ENCODE results near the gene AHCY.

Gene AHCY

DNA sequence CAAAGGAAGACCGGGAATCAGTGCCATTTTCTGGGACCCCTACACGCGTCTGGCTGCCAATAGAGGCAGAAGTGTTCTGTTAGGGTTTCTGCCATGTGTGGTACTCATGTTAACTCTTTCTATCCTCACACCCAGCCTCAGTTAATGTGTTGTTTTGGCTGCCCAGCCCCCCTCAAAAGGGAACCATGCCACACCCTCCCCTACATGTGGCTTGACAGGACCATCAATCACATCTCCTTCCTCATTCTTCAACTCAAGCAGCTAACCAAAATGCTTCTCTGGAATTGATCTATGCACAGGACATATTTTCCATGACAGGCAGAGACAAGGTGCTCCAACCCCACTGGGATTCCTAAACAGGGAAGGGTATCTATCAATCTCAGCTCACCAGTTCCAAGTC lies 22.0 kb downstream of the AHCY start:
- Histone ChIP-seq H4K8ac (ENCODE audit: low read depth, low read length) (no peak overlapping the region), H2BK12ac (ENCODE audit: low read length) (no peak overlapping the region), H3K9me3 (ENCODE audit: insufficient read depth, low read depth, low read length) (no peaks in the 10 kb centered on the region), H2AK5ac (ENCODE audit: low read length) (no peak overlapping the region), H3K27me3 (ENCODE audit: insufficient read depth, low read length) (no peaks in the 10 kb centered on the region), H3K4me1 (ENCODE audit: control insufficient read depth in 1 of 2, insufficient read depth in 2 of 2, low read length in 2 of 2) (no peaks in the 10 kb centered on the region), H3K23ac (ENCODE audit: low read length) (no peak overlapping the region), H3K4me2 (ENCODE audit: low read length) (no peak overlapping the region), H4K91ac (ENCODE audit: low read depth, low read length) (no peak overlapping the region), H3K18ac (ENCODE audit: low read length) (no peak overlapping the region), H2AFZ (ENCODE audit: insufficient read depth, low read length, poor library complexity) (no peak overlapping the region), H3K4ac (ENCODE audit: low read depth, low read length) (no peak overlapping the region), H2BK5ac (ENCODE audit: low read depth, low read length, poor library complexity) (no peak overlapping the region), H3K4me3 (ENCODE audit: low read depth, low read length) (no peak overlapping the region), H3K36me3 (ENCODE audit: control insufficient read depth in 1 of 2, insufficient read depth in 2 of 2, low read length in 2 of 2) (peaks cover 48 to 59% of the 10 kb centered on the region in 2 experiments), H4K12ac (ENCODE audit: low read depth, low read length) (no peak overlapping the region), H3K79me2 (ENCODE audit: control insufficient read depth, insufficient read depth, low read length, poor library complexity) (no peaks in the 10 kb centered on the region), H2BK120ac (ENCODE audit: insufficient read depth, low read length, poor library complexity) (no peak overlapping the region), H3K9ac (ENCODE audit: low read length) (no peak overlapping the region), H3K14ac (ENCODE audit: low read length) (no peak overlapping the region), H3K27ac (ENCODE audit: low read depth, low read length) (no peak overlapping the region), H3K79me1 (ENCODE audit: low read length) (no peaks in the 10 kb centered on the region)
- WGBS (ENCODE audit: extremely low coverage, insufficient coverage, insufficient read length), result no CpG with 5 or more reads among the region's 3 CpGs
- no peak for DNase-seq

DNA sequence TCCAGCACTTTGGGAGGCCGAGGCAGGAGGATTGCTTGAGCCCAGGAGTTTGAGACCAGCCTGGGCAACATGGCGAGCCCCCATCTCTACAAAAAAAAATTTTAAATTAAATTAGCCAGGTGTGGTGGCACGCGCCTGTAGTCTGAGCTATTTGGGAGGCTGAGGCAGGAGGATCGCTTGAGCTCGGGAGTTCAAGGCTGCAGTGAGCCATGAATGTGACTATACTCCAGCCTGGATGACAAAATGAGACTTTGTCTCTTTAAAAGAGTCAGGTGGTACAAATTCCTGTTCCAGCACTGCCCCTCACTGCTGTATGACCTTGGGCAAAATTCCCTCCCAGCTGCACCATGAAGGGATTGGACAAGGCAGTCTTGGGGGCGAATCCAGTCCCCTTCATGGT lies 28.5 kb downstream of the AHCY start:
- Histone ChIP-seq H3K27me3 (ENCODE audit: insufficient read depth, low read length) (no peaks in the 10 kb centered on the region), H4K12ac (ENCODE audit: low read depth, low read length) (no peak overlapping the region), H3K79me1 (ENCODE audit: low read length) (no peaks in the 10 kb centered on the region), H3K23ac (ENCODE audit: low read length) (no peak overlapping the region), H3K27ac (ENCODE audit: low read depth, low read length) (no peak overlapping the region), H3K4ac (ENCODE audit: low read depth, low read length) (no peak overlapping the region), H2BK12ac (ENCODE audit: low read length) (no peak overlapping the region), H3K9me3 (ENCODE audit: insufficient read depth, low read depth, low read length) (no peaks in the 10 kb centered on the region), H3K14ac (ENCODE audit: low read length) (no peak overlapping the region), H3K4me3 (ENCODE audit: low read depth, low read length) (no peak overlapping the region), H4K91ac (ENCODE audit: low read depth, low read length) (no peak overlapping the region), H3K9ac (ENCODE audit: low read length) (no peak overlapping the region), H3K18ac (ENCODE audit: low read length) (no peak overlapping the region), H2BK120ac (ENCODE audit: insufficient read depth, low read length, poor library complexity) (no peak overlapping the region), H2AK5ac (ENCODE audit: low read length) (no peak overlapping the region), H3K79me2 (ENCODE audit: control insufficient read depth, insufficient read depth, low read length, poor library complexity) (no peaks in the 10 kb centered on the region), H3K4me1 (ENCODE audit: control insufficient read depth in 1 of 2, insufficient read depth in 2 of 2, low read length in 2 of 2) (peaks cover 0 to 3% of the 10 kb centered on the region in 2 experiments), H3K36me3 (ENCODE audit: control insufficient read depth in 1 of 2, insufficient read depth in 2 of 2, low read length in 2 of 2) (peaks cover 23 to 25% of the 10 kb centered on the region in 2 experiments), H2AFZ (ENCODE audit: insufficient read depth, low read length, poor library complexity) (no peak overlapping the region), H3K4me2 (ENCODE audit: low read length) (no peak overlapping the region), H2BK5ac (ENCODE audit: low read depth, low read length, poor library complexity) (no peak overlapping the region), H4K8ac (ENCODE audit: low read depth, low read length) (no peak overlapping the region)
- DNase-seq, result no peak
- WGBS (ENCODE audit: extremely low coverage, insufficient coverage, insufficient read length), result no CpG with 5 or more reads among the region's 7 CpGs

DNA sequence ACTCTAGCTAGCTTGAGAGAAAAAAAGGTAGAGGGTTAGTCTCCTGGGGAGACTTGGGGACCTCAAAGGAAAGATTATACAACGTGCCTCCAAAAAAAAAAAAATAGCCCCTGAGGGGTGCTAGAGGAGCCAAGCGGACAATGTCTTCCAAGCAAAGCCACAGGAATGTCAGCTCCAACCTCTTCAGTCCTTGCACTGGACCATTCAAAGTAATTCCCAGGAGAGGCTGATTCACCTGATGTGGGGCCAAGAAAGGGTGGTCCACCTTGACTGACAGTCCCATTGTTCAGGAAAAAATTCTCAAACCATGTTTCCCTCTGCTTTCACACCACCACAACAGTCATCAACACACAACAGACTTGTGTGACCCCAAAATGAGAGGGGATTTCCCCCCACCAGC lies 31.2 kb downstream of the AHCY start:
- H3K79me2 ChIP-seq (ENCODE audit: control insufficient read depth, insufficient read depth, low read length, poor library complexity), result peaks cover 2% of the 10 kb centered on the region
- no CpG with 5 or more reads among the region's 2 CpGs for WGBS (ENCODE audit: extremely low coverage, insufficient coverage, insufficient read length)
- H2AK5ac ChIP-seq (ENCODE audit: low read length), result no peak overlapping the region
- no peak overlapping the region for H3K4ac ChIP-seq (ENCODE audit: low read depth, low read length)
- H3K36me3 ChIP-seq (ENCODE audit: control insufficient read depth in 1 of 2, insufficient read depth in 2 of 2, low read length in 2 of 2), result peaks cover 17 to 18% of the 10 kb centered on the region in 2 experiments
- no peak overlapping the region for H3K14ac ChIP-seq (ENCODE audit: low read length)
- H3K4me3 ChIP-seq (ENCODE audit: low read depth, low read length), result no peak overlapping the region
- H4K12ac ChIP-seq (ENCODE audit: low read depth, low read length), result no peak overlapping the region
- H3K9me3 ChIP-seq (ENCODE audit: insufficient read depth, low read depth, low read length), result no peaks in the 10 kb centered on the region
- H2AFZ ChIP-seq (ENCODE audit: insufficient read depth, low read length, poor library complexity), result no peak overlapping the region
- H3K4me2 ChIP-seq (ENCODE audit: low read length), result no peak overlapping the region
- no peak overlapping the region for H4K91ac ChIP-seq (ENCODE audit: low read depth, low read length)
- H3K79me1 ChIP-seq (ENCODE audit: low read length), result no peaks in the 10 kb centered on the region
- no peak overlapping the region for H3K9ac ChIP-seq (ENCODE audit: low read length)
- H3K27ac ChIP-seq (ENCODE audit: low read depth, low read length), result no peak overlapping the region
- H4K8ac ChIP-seq (ENCODE audit: low read depth, low read length), result no peak overlapping the region
- H3K4me1 ChIP-seq (ENCODE audit: control insufficient read depth in 1 of 2, insufficient read depth in 2 of 2, low read length in 2 of 2), result peaks cover 3 to 5% of the 10 kb centered on the region in 2 experiments
- H2BK5ac ChIP-seq (ENCODE audit: low read depth, low read length, poor library complexity), result no peak overlapping the region
- no peak for DNase-seq
- H2BK120ac ChIP-seq (ENCODE audit: insufficient read depth, low read length, poor library complexity), result no peak overlapping the region
- H3K27me3 ChIP-seq (ENCODE audit: insufficient read depth, low read length), result no peaks in the 10 kb centered on the region
- H3K18ac ChIP-seq (ENCODE audit: low read length), result no peak overlapping the region
- H2BK12ac ChIP-seq (ENCODE audit: low read length), result no peak overlapping the region
- no peak overlapping the region for H3K23ac ChIP-seq (ENCODE audit: low read length)

DNA sequence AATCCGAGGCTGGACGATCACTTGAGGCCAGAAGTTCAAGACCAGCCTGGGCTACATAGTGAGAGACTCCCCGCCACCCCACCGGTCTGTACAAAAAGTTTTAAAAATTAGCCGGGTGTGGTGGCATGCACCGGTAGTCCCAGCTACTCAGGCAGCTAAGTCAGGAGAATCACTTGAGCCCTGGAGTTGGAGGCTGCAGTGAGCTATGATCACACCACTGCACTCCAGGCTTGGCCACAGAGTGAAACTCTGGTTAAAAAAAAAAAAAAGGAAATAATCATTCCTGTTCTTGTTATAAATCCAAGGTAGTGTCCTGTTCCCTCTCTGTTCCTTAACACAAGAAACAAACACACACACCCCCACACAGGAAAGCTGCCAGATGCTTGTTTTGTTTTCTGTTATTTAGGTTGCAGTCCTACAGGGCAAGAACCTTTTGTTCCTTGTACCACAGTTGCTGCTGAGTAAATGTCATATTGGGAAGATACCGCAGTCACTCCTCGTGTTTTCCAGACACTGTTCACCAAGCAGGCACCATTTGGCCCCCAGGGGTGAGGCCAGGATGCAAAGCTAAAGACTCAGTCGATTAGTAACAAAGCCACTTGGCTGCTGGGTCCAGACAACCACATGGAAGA lies 33.0 kb downstream of the AHCY start:
- DNase-seq, result no peak
- Histone ChIP-seq H2BK5ac (ENCODE audit: low read depth, low read length, poor library complexity) (no peak overlapping the region), H3K4me2 (ENCODE audit: low read length) (no peak overlapping the region), H2AK5ac (ENCODE audit: low read length) (no peak overlapping the region), H3K14ac (ENCODE audit: low read length) (no peak overlapping the region), H3K4me3 (ENCODE audit: low read depth, low read length) (no peak overlapping the region), H3K27ac (ENCODE audit: low read depth, low read length) (no peak overlapping the region), H2AFZ (ENCODE audit: insufficient read depth, low read length, poor library complexity) (no peak overlapping the region), H2BK120ac (ENCODE audit: insufficient read depth, low read length, poor library complexity) (no peak overlapping the region), H3K9ac (ENCODE audit: low read length) (no peak overlapping the region), H4K91ac (ENCODE audit: low read depth, low read length) (peak overlapping the region; percentile 31), H3K36me3 (ENCODE audit: control insufficient read depth in 1 of 2, insufficient read depth in 2 of 2, low read length in 2 of 2) (peaks cover 6 to 7% of the 10 kb centered on the region in 2 experiments), H4K12ac (ENCODE audit: low read depth, low read length) (no peak overlapping the region), H3K23ac (ENCODE audit: low read length) (no peak overlapping the region), H3K18ac (ENCODE audit: low read length) (no peak overlapping the region), H3K79me2 (ENCODE audit: control insufficient read depth, insufficient read depth, low read length, poor library complexity) (peaks cover 2% of the 10 kb centered on the region), H3K9me3 (ENCODE audit: insufficient read depth, low read depth, low read length) (no peaks in the 10 kb centered on the region), H4K8ac (ENCODE audit: low read depth, low read length) (no peak overlapping the region), H3K27me3 (ENCODE audit: insufficient read depth, low read length) (no peaks in the 10 kb centered on the region), H3K4ac (ENCODE audit: low read depth, low read length) (no peak overlapping the region), H3K79me1 (ENCODE audit: low read length) (no peaks in the 10 kb centered on the region), H2BK12ac (ENCODE audit: low read length) (no peak overlapping the region), H3K4me1 (ENCODE audit: control insufficient read depth in 1 of 2, insufficient read depth in 2 of 2, low read length in 2 of 2) (peaks cover 3 to 5% of the 10 kb centered on the region in 2 experiments)
- WGBS (ENCODE audit: extremely low coverage, insufficient coverage, insufficient read length), result no CpG with 5 or more reads among the region's 9 CpGs
